ES-I3 (cell line): ENCODE data around the gene RASGRF2.
A peak's percentile ranks its signal among the peaks of the same experiment; 100 is the strongest.

Experiments used
- H3K36me3 ChIP-seq: 2 replicates; pipeline ENCODE4 v1.6.1; 2013; ENCODE audit warnings: mild to moderate bottlenecking, low read length, control low read depth, moderate library complexity; ENCODE audit not compliant: insufficient read depth
- H3K4me1 ChIP-seq: 2 replicates; pipeline ENCODE4 v1.6.1; 2013; ENCODE audit warnings: mild to moderate bottlenecking, control low read depth, low read length; ENCODE audit not compliant: insufficient read depth
- H3K9ac ChIP-seq: 2 replicates; pipeline ENCODE4 v1.6.1; 2013; ENCODE audit warnings: low read depth, mild to moderate bottlenecking, low read length, moderate library complexity
- H3K9me3 ChIP-seq: 2 replicates; pipeline ENCODE4 v1.6.1; 2013; ENCODE audit warnings: mild to moderate bottlenecking, low read length, moderate library complexity; ENCODE audit not compliant: control insufficient read depth, insufficient read depth

RASGRF2 gene

GRCh38 chr5:81212211-81212751 is 252.1 kb downstream of the RASGRF2 start:
- H3K4me1 ChIP-seq, result no peaks in the 10 kb centered on the region; the same call in 1 of the 2 replicates
- no peak overlapping the region for H3K9ac ChIP-seq
- no peaks in the 10 kb centered on the region for H3K36me3 ChIP-seq
- no peaks in the 10 kb centered on the region for H3K9me3 ChIP-seq

- H3K4me1 ChIP-seq, result no peaks in the 10 kb centered on the region; the same call in 1 of the 2 replicates
- H3K9ac ChIP-seq, result no peak overlapping the region
- no peaks in the 10 kb centered on the region for H3K9me3 ChIP-seq
- no peaks in the 10 kb centered on the region for H3K36me3 ChIP-seq
Observed at GRCh38 chr5:81213070-81213469, 252.9 kb downstream of the RASGRF2 start.

- H3K4me1 ChIP-seq, result no peaks in the 10 kb centered on the region; the same call in 1 of the 2 replicates
- H3K9ac ChIP-seq, result no peak overlapping the region
- no peaks in the 10 kb centered on the region for H3K9me3 ChIP-seq
- H3K36me3 ChIP-seq, result no peaks in the 10 kb centered on the region
Observed at GRCh38 chr5:81214848-81215247, 254.7 kb downstream of the RASGRF2 start.

GRCh38 chr5:81216152-81216551 is 256.0 kb downstream of the RASGRF2 start:
- H3K9me3 ChIP-seq, result no peaks in the 10 kb centered on the region
- H3K9ac ChIP-seq, result no peak overlapping the region
- H3K36me3 ChIP-seq, result no peaks in the 10 kb centered on the region
- H3K4me1 ChIP-seq, result no peaks in the 10 kb centered on the region; the same call in 1 of the 2 replicates

- no peak overlapping the region for H3K9ac ChIP-seq
- H3K9me3 ChIP-seq, result no peaks in the 10 kb centered on the region
- no peaks in the 10 kb centered on the region for H3K4me1 ChIP-seq
- H3K36me3 ChIP-seq, result no peaks in the 10 kb centered on the region
Observed at GRCh38 chr5:81219389-81219788, 259.2 kb downstream of the RASGRF2 start.

GRCh38 chr5:81222285-81222684 is 262.1 kb downstream of the RASGRF2 start:
- H3K9ac ChIP-seq, result no peak overlapping the region
- H3K4me1 ChIP-seq, result no peaks in the 10 kb centered on the region
- H3K36me3 ChIP-seq, result no peaks in the 10 kb centered on the region
- H3K9me3 ChIP-seq, result no peaks in the 10 kb centered on the region

- Histone ChIP-seq H3K36me3 (no peaks in the 10 kb centered on the region), H3K4me1 (no peaks in the 10 kb centered on the region), H3K9me3 (no peaks in the 10 kb centered on the region), H3K9ac (no peak overlapping the region)
Observed at GRCh38 chr5:81225463-81225862, 265.3 kb downstream of the RASGRF2 start.

- no peaks in the 10 kb centered on the region for H3K9me3 ChIP-seq
- H3K4me1 ChIP-seq, result no peaks in the 10 kb centered on the region
- no peaks in the 10 kb centered on the region for H3K36me3 ChIP-seq
- H3K9ac ChIP-seq, result no peak overlapping the region
Observed at GRCh38 chr5:81226286-81226685, 266.1 kb downstream of the RASGRF2 start.

- Histone ChIP-seq H3K4me1 (no peaks in the 10 kb centered on the region), H3K36me3 (no peaks in the 10 kb centered on the region), H3K9ac (no peak overlapping the region), H3K9me3 (no peaks in the 10 kb centered on the region)
Observed at GRCh38 chr5:81226949-81227348, 266.8 kb downstream of the RASGRF2 start.

GRCh38 chr5:81228084-81228483 is 267.9 kb downstream of the RASGRF2 start:
- Histone ChIP-seq H3K4me1 (no peaks in the 10 kb centered on the region), H3K36me3 (no peaks in the 10 kb centered on the region), H3K9me3 (no peaks in the 10 kb centered on the region), H3K9ac (no peak overlapping the region)

GRCh38 chr5:81230416-81230815 is 270.3 kb downstream of the RASGRF2 start:
- Histone ChIP-seq H3K36me3 (no peaks in the 10 kb centered on the region), H3K9ac (no peak overlapping the region), H3K9me3 (no peaks in the 10 kb centered on the region), H3K4me1 (peaks cover 8% of the 10 kb centered on the region; the same call in 1 of the 2 replicates)

GRCh38 chr5:81232464-81233079 is 272.4 kb downstream of the RASGRF2 start:
- Histone ChIP-seq H3K4me1 (peaks cover 8% of the 10 kb centered on the region; the same call in 1 of the 2 replicates), H3K9ac (peak overlapping the region; percentile 54; the same call in 1 of the 2 replicates), H3K36me3 (no peaks in the 10 kb centered on the region), H3K9me3 (no peaks in the 10 kb centered on the region)

- H3K36me3 ChIP-seq, result no peaks in the 10 kb centered on the region
- H3K9ac ChIP-seq, result peak within 1 kb of the TSS; percentile 54
Observed at GRCh38 chr5:81233080-81233634, 273.0 kb downstream of the RASGRF2 start, which contains the start of gene CKMT2. Gene CKMT2 (plus strand): TSS chr5:81233322. CDS start chr5:81251133, 17,811 bp downstream.

GRCh38 chr5:81234299-81234698 is 274.1 kb downstream of the RASGRF2 start:
- Histone ChIP-seq H3K9me3 (no peaks in the 10 kb centered on the region), H3K4me1 (peaks cover 8% of the 10 kb centered on the region; the same call in 1 of the 2 replicates), H3K36me3 (no peaks in the 10 kb centered on the region), H3K9ac (no peak overlapping the region)

More at GRCh38 chr5:81233080-81233634, 273.0 kb downstream of the RASGRF2 start, which contains the start of gene CKMT2:
- H3K4me1 ChIP-seq, result peaks cover 8% of the 10 kb centered on the region; the same call in 1 of the 2 replicates
- H3K9me3 ChIP-seq, result no peaks in the 10 kb centered on the region

GRCh38 chr5:81234801-81235200 is 274.6 kb downstream of the RASGRF2 start:
- Histone ChIP-seq H3K36me3 (no peaks in the 10 kb centered on the region), H3K4me1 (peaks cover 8% of the 10 kb centered on the region; the same call in 1 of the 2 replicates), H3K9me3 (no peaks in the 10 kb centered on the region), H3K9ac (no peak overlapping the region)
